Measurements from ENCODE around the gene CSGALNACT2.

CSGALNACT2 gene

DNA sequence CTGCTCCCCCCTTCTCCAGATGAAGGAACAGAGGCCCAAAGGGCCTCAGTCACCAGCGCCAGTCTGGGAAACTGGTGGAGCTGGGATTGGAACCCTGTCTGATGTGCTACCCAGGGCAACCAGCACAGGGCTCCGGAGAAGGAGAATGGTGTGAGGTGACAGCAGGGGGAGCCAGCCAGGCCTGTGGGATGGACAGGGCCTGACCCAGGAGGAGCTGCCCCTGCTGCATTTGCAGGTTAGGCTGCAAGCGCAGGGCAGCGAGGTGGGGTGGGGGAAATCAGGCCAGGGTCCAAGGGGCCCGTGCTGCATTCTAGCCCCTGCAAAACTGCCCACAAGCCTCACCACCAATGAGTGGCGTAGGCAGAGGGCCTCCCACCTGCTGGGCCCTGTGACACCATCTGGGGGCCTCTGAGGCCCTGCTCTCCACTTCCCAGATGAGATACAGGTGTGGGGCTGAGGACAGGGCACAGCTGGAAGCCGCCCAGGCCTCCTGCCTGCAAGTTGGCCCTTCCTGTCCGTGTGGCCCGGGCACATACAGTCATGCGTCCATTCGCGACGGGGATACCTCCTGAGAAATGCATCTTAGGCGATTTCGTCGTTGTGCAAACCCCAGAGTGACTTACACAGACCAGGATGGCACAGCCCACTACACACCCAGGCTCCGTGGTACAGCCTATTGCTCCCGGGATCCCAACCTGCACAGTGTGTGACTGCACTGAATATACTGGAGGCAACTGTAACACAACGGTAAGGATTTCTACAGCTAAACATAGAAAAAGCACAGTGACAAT lies 83.4 kb downstream of the CSGALNACT2 start:
- DNase-seq (ENCODE audit: low read depth), result no peak
- no peak overlapping the region for H3K4me3 ChIP-seq (ENCODE audit: low read length)
- TF ChIP-seq, protein P1, sequence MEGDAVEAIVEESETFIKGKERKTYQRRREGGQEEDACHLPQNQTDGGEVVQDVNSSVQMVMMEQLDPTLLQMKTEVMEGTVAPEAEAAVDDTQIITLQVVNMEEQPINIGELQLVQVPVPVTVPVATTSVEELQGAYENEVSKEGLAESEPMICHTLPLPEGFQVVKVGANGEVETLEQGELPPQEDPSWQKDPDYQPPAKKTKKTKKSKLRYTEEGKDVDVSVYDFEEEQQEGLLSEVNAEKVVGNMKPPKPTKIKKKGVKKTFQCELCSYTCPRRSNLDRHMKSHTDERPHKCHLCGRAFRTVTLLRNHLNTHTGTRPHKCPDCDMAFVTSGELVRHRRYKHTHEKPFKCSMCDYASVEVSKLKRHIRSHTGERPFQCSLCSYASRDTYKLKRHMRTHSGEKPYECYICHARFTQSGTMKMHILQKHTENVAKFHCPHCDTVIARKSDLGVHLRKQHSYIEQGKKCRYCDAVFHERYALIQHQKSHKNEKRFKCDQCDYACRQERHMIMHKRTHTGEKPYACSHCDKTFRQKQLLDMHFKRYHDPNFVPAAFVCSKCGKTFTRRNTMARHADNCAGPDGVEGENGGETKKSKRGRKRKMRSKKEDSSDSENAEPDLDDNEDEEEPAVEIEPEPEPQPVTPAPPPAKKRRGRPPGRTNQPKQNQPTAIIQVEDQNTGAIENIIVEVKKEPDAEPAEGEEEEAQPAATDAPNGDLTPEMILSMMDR (IDR thresholded peaks at IDR 0.05; ENCODE audit: insufficient read depth, low read depth, low read length, missing control alignments), result no peak

DNA sequence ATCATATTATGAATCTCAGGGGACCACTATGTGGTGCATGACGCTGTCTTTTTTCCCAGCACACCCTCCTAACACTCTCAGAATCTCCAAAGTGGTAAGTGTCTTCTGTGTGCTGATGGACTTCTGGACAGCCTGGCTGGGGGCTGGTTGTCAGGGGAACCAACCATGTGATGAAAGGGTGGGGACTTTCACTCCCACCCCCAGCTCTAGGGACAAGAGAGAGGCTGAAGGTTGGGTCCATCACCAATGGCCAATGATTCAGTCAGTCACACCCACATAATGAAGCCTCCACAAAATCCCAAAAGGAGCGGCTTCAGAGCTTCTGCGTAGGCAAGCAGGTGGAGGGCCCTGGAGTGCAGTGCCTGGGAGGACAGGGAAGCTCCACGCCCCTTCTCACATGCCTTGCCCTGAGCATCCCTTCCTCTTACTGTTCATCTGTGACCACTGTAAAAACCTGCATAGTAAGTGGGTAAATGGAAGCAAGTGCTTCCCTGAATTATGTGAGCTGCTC lies 84.0 kb downstream of the CSGALNACT2 start:
- DNase-seq (ENCODE audit: low read depth), result no peak
- no peak overlapping the region for H3K4me3 ChIP-seq (ENCODE audit: low read length)
- TF ChIP-seq, protein P1 (IDR thresholded peaks at IDR 0.05; ENCODE audit: insufficient read depth, low read depth, low read length, missing control alignments), result no peak

DNA sequence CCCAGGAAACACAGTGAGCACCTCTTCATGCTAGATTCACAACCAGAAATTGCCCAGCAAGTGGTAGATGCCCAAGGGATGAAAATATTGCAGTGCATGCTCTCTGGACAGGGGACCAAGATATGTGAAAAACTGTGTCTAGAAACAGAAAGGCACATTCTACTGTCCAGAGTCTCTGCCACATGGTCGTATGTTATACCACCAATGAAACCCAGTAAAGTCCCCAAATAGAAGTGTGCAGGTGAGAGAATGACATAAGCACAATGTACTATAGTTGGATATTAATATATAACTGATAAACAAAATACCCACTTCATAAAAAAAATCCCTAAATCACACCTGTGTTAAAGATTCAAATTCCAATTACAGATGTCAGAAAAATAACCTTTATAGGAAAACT lies 84.8 kb downstream of the CSGALNACT2 start:
- H3K4me3 ChIP-seq (ENCODE audit: low read length), result no peak overlapping the region
- DNase-seq (ENCODE audit: low read depth), result no peak
- TF ChIP-seq, protein P1 (IDR thresholded peaks at IDR 0.05; ENCODE audit: insufficient read depth, low read depth, low read length, missing control alignments), result no peak

DNA sequence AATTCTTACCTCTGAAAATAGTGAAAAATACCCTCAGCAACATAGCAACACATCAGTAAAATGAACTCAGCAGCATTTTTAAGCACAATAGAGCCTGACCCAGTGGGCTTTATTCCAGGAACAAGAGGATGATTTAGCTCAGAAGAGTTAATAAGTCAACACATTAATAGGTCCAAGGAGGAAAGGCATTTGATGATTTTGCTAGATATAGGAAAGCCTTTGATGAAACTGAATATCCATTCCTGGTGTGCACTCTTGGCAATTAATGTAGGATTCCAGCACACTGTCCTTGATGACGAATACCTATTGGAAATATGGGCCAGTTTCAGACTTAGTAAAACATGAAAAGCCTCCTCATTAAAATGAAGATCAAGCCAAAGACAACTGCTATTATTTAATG lies 86.1 kb downstream of the CSGALNACT2 start:
- no peak for DNase-seq (ENCODE audit: low read depth)

DNA sequence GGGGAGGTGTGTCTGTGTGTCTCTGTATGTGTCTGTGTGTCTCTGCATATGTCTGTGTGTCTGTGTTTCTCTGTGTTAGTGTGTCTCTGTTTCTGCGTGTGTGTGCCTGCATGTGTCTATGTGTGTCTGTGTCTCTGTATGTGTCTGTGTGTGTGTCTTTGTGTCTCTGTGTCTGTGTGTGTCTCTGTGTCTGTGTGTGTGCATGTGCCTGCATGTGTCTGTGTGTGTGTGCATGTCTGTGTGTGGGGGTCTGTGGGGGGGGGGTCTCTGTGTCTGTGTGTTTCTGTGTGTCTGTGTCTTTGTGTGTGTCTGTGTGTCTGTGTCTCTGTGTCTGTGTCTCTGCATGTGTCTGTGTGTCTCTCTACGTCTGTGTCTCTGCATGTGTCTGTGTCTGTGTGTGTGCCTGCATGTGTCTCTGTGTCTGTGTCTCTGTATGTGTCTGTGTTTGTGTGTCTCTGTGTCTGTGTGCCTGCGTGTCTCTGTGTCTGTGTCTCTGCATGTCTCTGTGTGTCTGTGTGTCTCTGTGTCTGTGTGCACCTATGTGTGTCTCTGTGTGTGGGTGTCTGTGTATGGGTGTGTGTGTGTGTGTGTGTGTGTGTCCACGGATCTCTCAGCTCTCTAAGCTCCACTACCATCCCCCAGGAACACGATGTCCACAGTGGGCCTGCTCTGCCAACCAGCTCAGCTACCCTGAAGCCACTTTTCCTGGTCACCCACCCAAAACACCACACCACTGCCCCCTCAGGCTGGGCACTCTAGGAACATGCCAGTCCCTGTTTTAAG lies 87.0 kb downstream of the CSGALNACT2 start:
- H3K4me3 ChIP-seq (ENCODE audit: low read length), result no peak overlapping the region
- TF ChIP-seq, protein P1 (IDR thresholded peaks at IDR 0.05; ENCODE audit: insufficient read depth, low read depth, low read length, missing control alignments), result no peak

More for the DNA sequence above, 86.1 kb downstream of the CSGALNACT2 start:
- H3K4me3 ChIP-seq (ENCODE audit: low read length), result no peak overlapping the region
- TF ChIP-seq, protein P1 (IDR thresholded peaks at IDR 0.05; ENCODE audit: insufficient read depth, low read depth, low read length, missing control alignments), result no peak

DNA sequence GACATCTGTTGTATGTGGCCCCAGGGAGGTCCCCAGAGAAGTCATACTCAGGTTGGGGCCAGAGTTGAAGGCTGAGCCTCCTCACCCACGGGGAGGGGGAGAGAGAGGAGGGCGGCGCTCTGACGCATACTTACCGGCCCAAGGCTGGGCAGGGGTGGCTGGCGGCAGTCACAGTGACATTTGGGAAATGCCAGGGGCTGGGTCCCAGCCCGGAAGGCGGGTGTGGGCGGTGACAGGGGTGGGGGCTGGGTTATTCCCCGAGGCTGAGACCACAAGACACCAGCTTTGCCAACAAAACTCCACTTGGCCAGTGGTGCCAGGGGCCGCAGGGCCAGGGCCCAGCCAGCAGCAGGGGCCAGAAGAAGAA lies 87.5 kb downstream of the CSGALNACT2 start:
- TF ChIP-seq, protein P1 (IDR thresholded peaks at IDR 0.05; ENCODE audit: insufficient read depth, low read depth, low read length, missing control alignments), result no peak
- no peak for DNase-seq (ENCODE audit: low read depth)
- no peak overlapping the region for H3K4me3 ChIP-seq (ENCODE audit: low read length)

More for the DNA sequence above, 87.0 kb downstream of the CSGALNACT2 start:
- no peak for DNase-seq (ENCODE audit: low read depth)
